Measurements from ENCODE around the gene PLPP3.

PLPP3 gene

GRCh38 chr1:56473582-56474270, 105.6 kb downstream of the PLPP3 start:
- Histone ChIP-seq H3K27me3 (ENCODE audit: control insufficient read depth, insufficient read depth, low read length) (no peaks in the 10 kb centered on the region), H3K4me1 (ENCODE audit: control insufficient read depth, insufficient read depth, low read length) (peaks cover 10% of the 10 kb centered on the region), H3K4me3 (ENCODE audit: low read depth, low read length) (no peak overlapping the region), H3K9me3 (ENCODE audit: control insufficient read depth, insufficient read depth, low read depth, low read length) (no peaks in the 10 kb centered on the region), H3K36me3 (ENCODE audit: control insufficient read depth, insufficient read depth, low read length) (no peaks in the 10 kb centered on the region), H3K9ac (ENCODE audit: low read length) (no peak overlapping the region), H3K27ac (ENCODE audit: low read depth, low read length) (no peak overlapping the region)

- no peaks in the 10 kb centered on the region for H3K9me3 ChIP-seq (ENCODE audit: control insufficient read depth, insufficient read depth, low read depth, low read length)
- no peak overlapping the region for H3K4me3 ChIP-seq (ENCODE audit: low read depth, low read length)
- H3K4me1 ChIP-seq (ENCODE audit: control insufficient read depth, insufficient read depth, low read length) = peaks cover 7% of the 10 kb centered on the region
- H3K9ac ChIP-seq (ENCODE audit: low read length) = no peak overlapping the region
- no peaks in the 10 kb centered on the region for H3K36me3 ChIP-seq (ENCODE audit: control insufficient read depth, insufficient read depth, low read length)
- no peaks in the 10 kb centered on the region for H3K27me3 ChIP-seq (ENCODE audit: control insufficient read depth, insufficient read depth, low read length)
- no peak overlapping the region for H3K27ac ChIP-seq (ENCODE audit: low read depth, low read length)
Measured at GRCh38 chr1:56472860-56473259, 106.5 kb downstream of the PLPP3 start.

GRCh38 chr1:56469640-56470371, 109.6 kb downstream of the PLPP3 start:
- Histone ChIP-seq H3K9ac (ENCODE audit: low read length) (no peak overlapping the region), H3K4me1 (ENCODE audit: control insufficient read depth, insufficient read depth, low read length) (no peaks in the 10 kb centered on the region), H3K4me3 (ENCODE audit: low read depth, low read length) (no peak overlapping the region)

GRCh38 chr1:56468518-56468917, 110.8 kb downstream of the PLPP3 start:
- Histone ChIP-seq H3K9me3 (ENCODE audit: control insufficient read depth, insufficient read depth, low read depth, low read length) (no peaks in the 10 kb centered on the region), H3K4me1 (ENCODE audit: control insufficient read depth, insufficient read depth, low read length) (no peaks in the 10 kb centered on the region), H3K4me3 (ENCODE audit: low read depth, low read length) (no peak overlapping the region), H3K27me3 (ENCODE audit: control insufficient read depth, insufficient read depth, low read length) (no peaks in the 10 kb centered on the region), H3K36me3 (ENCODE audit: control insufficient read depth, insufficient read depth, low read length) (no peaks in the 10 kb centered on the region), H3K27ac (ENCODE audit: low read depth, low read length) (no peak overlapping the region), H3K9ac (ENCODE audit: low read length) (no peak overlapping the region)

More at GRCh38 chr1:56469640-56470371, 109.6 kb downstream of the PLPP3 start:
- Histone ChIP-seq H3K27ac (ENCODE audit: low read depth, low read length) (no peak overlapping the region), H3K36me3 (ENCODE audit: control insufficient read depth, insufficient read depth, low read length) (no peaks in the 10 kb centered on the region), H3K9me3 (ENCODE audit: control insufficient read depth, insufficient read depth, low read depth, low read length) (no peaks in the 10 kb centered on the region), H3K27me3 (ENCODE audit: control insufficient read depth, insufficient read depth, low read length) (no peaks in the 10 kb centered on the region)

- H3K9ac ChIP-seq (ENCODE audit: low read length) = no peak overlapping the region
- no peaks in the 10 kb centered on the region for H3K27me3 ChIP-seq (ENCODE audit: control insufficient read depth, insufficient read depth, low read length)
Measured at GRCh38 chr1:56466538-56466937, 112.8 kb downstream of the PLPP3 start.

GRCh38 chr1:56464294-56464693, 115.1 kb downstream of the PLPP3 start:
- no peaks in the 10 kb centered on the region for H3K36me3 ChIP-seq (ENCODE audit: control insufficient read depth, insufficient read depth, low read length)
- no peaks in the 10 kb centered on the region for H3K27me3 ChIP-seq (ENCODE audit: control insufficient read depth, insufficient read depth, low read length)
- no peak overlapping the region for H3K4me3 ChIP-seq (ENCODE audit: low read depth, low read length)
- H3K9ac ChIP-seq (ENCODE audit: low read length) = no peak overlapping the region
- H3K27ac ChIP-seq (ENCODE audit: low read depth, low read length) = no peak overlapping the region
- no peaks in the 10 kb centered on the region for H3K9me3 ChIP-seq (ENCODE audit: control insufficient read depth, insufficient read depth, low read depth, low read length)
- H3K4me1 ChIP-seq (ENCODE audit: control insufficient read depth, insufficient read depth, low read length) = peaks cover 6% of the 10 kb centered on the region; the same call in 1 of the 2 replicates

More at GRCh38 chr1:56466538-56466937, 112.8 kb downstream of the PLPP3 start:
- no peak overlapping the region for H3K27ac ChIP-seq (ENCODE audit: low read depth, low read length)
- peaks cover under 1% of the 10 kb centered on the region; the same call in 1 of the 2 replicates for H3K4me1 ChIP-seq (ENCODE audit: control insufficient read depth, insufficient read depth, low read length)
- no peaks in the 10 kb centered on the region for H3K36me3 ChIP-seq (ENCODE audit: control insufficient read depth, insufficient read depth, low read length)
- H3K9me3 ChIP-seq (ENCODE audit: control insufficient read depth, insufficient read depth, low read depth, low read length) = no peaks in the 10 kb centered on the region
- no peak overlapping the region for H3K4me3 ChIP-seq (ENCODE audit: low read depth, low read length)

DNA sequence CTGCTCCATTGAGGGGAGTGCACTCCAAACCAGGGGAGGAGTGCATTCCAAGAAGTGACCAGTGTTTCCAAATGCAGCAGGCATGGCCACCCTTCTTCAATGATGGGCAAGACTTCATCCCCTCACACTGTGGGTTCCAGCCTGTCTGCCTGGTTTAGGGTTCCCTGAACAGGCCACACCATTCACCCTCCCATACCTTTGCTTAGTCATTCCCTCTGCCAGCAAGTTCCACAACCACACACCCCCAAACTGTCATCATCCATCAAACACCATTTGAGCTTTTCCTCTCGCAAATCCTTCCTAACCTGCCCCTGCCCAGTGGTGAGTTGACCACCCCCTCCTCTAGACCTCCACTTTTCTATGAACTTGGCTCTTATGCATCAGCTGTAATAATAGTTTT, 116.0 kb downstream of the PLPP3 start:
- H3K4me3 ChIP-seq (ENCODE audit: low read depth, low read length) = no peak overlapping the region
- H3K9ac ChIP-seq (ENCODE audit: low read length) = no peak overlapping the region
- no peaks in the 10 kb centered on the region for H3K27me3 ChIP-seq (ENCODE audit: control insufficient read depth, insufficient read depth, low read length)
- no peaks in the 10 kb centered on the region for H3K36me3 ChIP-seq (ENCODE audit: control insufficient read depth, insufficient read depth, low read length)
- no peaks in the 10 kb centered on the region for H3K9me3 ChIP-seq (ENCODE audit: control insufficient read depth, insufficient read depth, low read depth, low read length)
- no peak overlapping the region for H3K27ac ChIP-seq (ENCODE audit: low read depth, low read length)
- H3K4me1 ChIP-seq (ENCODE audit: control insufficient read depth, insufficient read depth, low read length) = peaks cover 6% of the 10 kb centered on the region; the same call in 1 of the 2 replicates

GRCh38 chr1:56462209-56462608, 117.2 kb downstream of the PLPP3 start:
- Histone ChIP-seq H3K27ac (ENCODE audit: low read depth, low read length) (no peak overlapping the region), H3K4me1 (ENCODE audit: control insufficient read depth, insufficient read depth, low read length) (peaks cover 6% of the 10 kb centered on the region; the same call in 1 of the 2 replicates), H3K36me3 (ENCODE audit: control insufficient read depth, insufficient read depth, low read length) (no peaks in the 10 kb centered on the region), H3K27me3 (ENCODE audit: control insufficient read depth, insufficient read depth, low read length) (no peaks in the 10 kb centered on the region), H3K9me3 (ENCODE audit: control insufficient read depth, insufficient read depth, low read depth, low read length) (no peaks in the 10 kb centered on the region), H3K9ac (ENCODE audit: low read length) (no peak overlapping the region), H3K4me3 (ENCODE audit: low read depth, low read length) (no peak overlapping the region)

DNA sequence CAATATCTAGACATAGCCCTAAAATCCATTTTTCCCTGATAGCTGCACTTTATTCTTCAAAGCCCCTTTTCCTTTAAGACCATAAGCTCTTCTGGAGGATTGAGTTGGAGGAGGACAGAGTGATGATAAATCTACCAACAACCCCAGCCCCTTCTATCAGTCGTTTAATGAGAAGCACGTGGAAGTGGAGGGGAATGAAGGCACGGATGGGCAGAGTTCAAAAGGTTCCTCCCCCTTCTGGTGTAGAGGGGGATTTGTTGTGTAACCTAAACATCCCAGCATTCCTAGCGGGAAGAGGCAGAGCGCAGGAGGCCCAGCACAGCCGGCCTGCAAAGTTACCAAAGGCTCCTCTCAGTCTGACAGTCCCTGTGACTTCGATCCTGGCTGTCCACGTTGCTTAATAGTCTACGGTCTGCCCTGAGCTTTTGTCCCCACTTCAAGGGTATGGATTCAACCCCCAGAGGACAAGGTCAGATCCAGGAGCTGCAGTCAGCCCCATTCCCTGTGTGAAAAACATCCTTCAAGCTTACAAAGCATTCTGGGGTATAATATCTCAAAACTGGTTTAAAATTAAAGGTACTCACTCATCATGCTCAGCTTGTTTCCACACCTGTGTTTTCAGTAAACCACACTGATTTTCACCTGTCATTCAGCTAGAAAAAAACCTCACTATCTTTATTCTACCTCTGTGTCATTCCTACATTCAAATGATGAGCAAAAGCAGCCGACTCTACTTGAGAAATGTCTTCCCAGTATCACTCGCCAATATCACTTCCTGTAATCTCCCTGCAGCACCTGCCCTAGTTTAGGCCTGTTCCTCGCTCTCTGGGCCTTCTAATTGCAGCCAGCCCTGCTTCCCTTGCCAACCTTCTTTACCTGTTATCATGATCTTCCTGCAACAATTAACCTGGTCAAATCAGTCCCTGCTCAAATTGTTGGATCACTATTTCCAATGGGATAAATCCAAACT, 117.9 kb downstream of the PLPP3 start:
- H3K9me3 ChIP-seq (ENCODE audit: control insufficient read depth, insufficient read depth, low read depth, low read length) = no peaks in the 10 kb centered on the region
- no peaks in the 10 kb centered on the region for H3K27me3 ChIP-seq (ENCODE audit: control insufficient read depth, insufficient read depth, low read length)
- H3K36me3 ChIP-seq (ENCODE audit: control insufficient read depth, insufficient read depth, low read length) = no peaks in the 10 kb centered on the region
- H3K27ac ChIP-seq (ENCODE audit: low read depth, low read length) = no peak overlapping the region
- no peak overlapping the region for H3K4me3 ChIP-seq (ENCODE audit: low read depth, low read length)
- no peak overlapping the region for H3K9ac ChIP-seq (ENCODE audit: low read length)
- H3K4me1 ChIP-seq (ENCODE audit: control insufficient read depth, insufficient read depth, low read length) = peaks cover 12% of the 10 kb centered on the region; the same call in 1 of the 2 replicates

DNA sequence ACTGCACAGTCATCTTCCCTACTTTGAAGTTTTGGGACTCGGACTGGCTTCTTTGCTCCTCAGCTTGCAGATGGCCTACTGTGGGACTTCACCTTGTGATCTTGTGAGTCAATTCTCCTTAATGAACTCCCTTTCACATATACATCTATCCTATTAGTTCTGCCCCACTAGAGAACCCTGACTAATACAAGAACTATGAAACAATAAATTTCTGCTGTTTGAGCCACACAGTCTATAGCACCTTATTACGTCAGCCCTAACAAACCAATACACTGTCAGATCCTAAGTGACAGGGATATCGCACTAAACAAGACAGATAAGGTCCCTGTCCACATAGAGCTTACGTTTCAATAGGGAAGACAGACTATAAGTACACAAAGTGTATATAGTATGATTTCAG, 120.1 kb downstream of the PLPP3 start:
- Histone ChIP-seq H3K4me3 (ENCODE audit: low read depth, low read length) (no peak overlapping the region), H3K9ac (ENCODE audit: low read length) (no peak overlapping the region), H3K27me3 (ENCODE audit: control insufficient read depth, insufficient read depth, low read length) (no peaks in the 10 kb centered on the region), H3K36me3 (ENCODE audit: control insufficient read depth, insufficient read depth, low read length) (no peaks in the 10 kb centered on the region), H3K27ac (ENCODE audit: low read depth, low read length) (no peak overlapping the region), H3K9me3 (ENCODE audit: control insufficient read depth, insufficient read depth, low read depth, low read length) (no peaks in the 10 kb centered on the region), H3K4me1 (ENCODE audit: control insufficient read depth, insufficient read depth, low read length) (peaks cover 12% of the 10 kb centered on the region; the same call in 1 of the 2 replicates)
